Measurements from ENCODE around the gene KIF6. TPM values are rescaled to one million over a fixed set of nuclear protein-coding genes. Genes with fewer than 3 reads are reported as not detected.

The KIF6 gene
- total and polyA plus RNA-seq, 2 of the 8 experiments (the other 6 are each of a cell fraction or from before 2014, with no cell fraction given), result 0.53 to 0.65 TPM

GRCh38 chr6:39471954-39472659 lies 253.1 kb downstream of the KIF6 start:
- Histone ChIP-seq H2BK12ac (ENCODE audit: low read depth, low read length) (no peak overlapping the region), H2AFZ (ENCODE audit: low read length) (no peak overlapping the region), H3K18ac (ENCODE audit: extremely low read depth, low read length) (no peak overlapping the region), H3K4me3 (ENCODE audit: extremely low read depth in 1 of 4, insufficient read depth in 2 of 4, low read depth in 3 of 4, low read length in 4 of 4) (no peak overlapping the region), H3K36me3 (ENCODE audit: control insufficient read depth in 2 of 4, insufficient read depth in 4 of 4, low read length in 3 of 4) (no peaks in the 10 kb centered on the region), H2BK20ac (ENCODE audit: low read length) (no peak overlapping the region; the same call in 1 of the 2 replicates), H3K9ac (replicated peaks in 1 of 4; ENCODE audit: extremely low read depth in 1 of 4, low read depth in 3 of 4, low read length in 3 of 4) (no peak overlapping the region), H4K5ac (ENCODE audit: insufficient read length, low read depth, low read length) (no peak overlapping the region), H3K27me3 (replicated peaks in 1 of 4; ENCODE audit: control insufficient read depth in 3 of 4, extremely low read depth in 1 of 4, insufficient read depth in 3 of 4, low read length in 3 of 4) (peaks cover 0 to 1% (median 0%) of the 10 kb centered on the region in 4 experiments; a peak in 1 of 7 replicates), H3K23ac (ENCODE audit: insufficient read length) (no peak overlapping the region), H3K79me2 (ENCODE audit: control insufficient read depth in 1 of 2, insufficient read depth in 2 of 2, low read length in 2 of 2) (no peaks in the 10 kb centered on the region), H3K9me3 (ENCODE audit: insufficient read depth in 2 of 2, low read depth in 1 of 2, low read length in 1 of 2) (no peaks in the 10 kb centered on the region), H3K4ac (replicated peaks; ENCODE audit: insufficient read length, low read depth, low read length) (no peak overlapping the region), H4K8ac (ENCODE audit: extremely low read depth, insufficient read depth, low read length) (no peak overlapping the region), H2BK15ac (ENCODE audit: low read length) (no peak overlapping the region), H4K20me1 (replicated peaks in 1 of 2; ENCODE audit: control insufficient read depth in 1 of 2, insufficient read depth in 2 of 2, low read length in 2 of 2) (no peaks in the 10 kb centered on the region), H3K27ac (ENCODE audit: low read depth, low read length) (no peak overlapping the region), H3K79me1 (ENCODE audit: low read depth, low read length) (no peaks in the 10 kb centered on the region), H3K4me1 (replicated peaks in 1 of 4; ENCODE audit: control insufficient read depth in 3 of 4, insufficient read depth in 4 of 4, low read length in 3 of 4) (no peaks in the 10 kb centered on the region), H2BK120ac (replicated peaks; ENCODE audit: low read depth, low read length) (no peak overlapping the region), H2AK5ac (ENCODE audit: low read depth, low read length) (no peak overlapping the region), H2BK5ac (ENCODE audit: low read depth, low read length) (no peak overlapping the region), H3K56ac (replicated peaks; ENCODE audit: insufficient read length, low read depth, low read length) (no peak overlapping the region), H3K23me2 (ENCODE audit: low read depth, low read length) (no peaks in the 10 kb centered on the region), H4K91ac (replicated peaks; ENCODE audit: insufficient read length, low read length) (no peak overlapping the region), H3K4me2 (ENCODE audit: insufficient read depth in 1 of 2, low read depth in 2 of 2, low read length in 2 of 2) (no peak overlapping the region), H3K14ac (ENCODE audit: insufficient read length) (no peak overlapping the region)
- CTCF ChIA-PET (ENCODE audit: partially characterized antibody), result interaction anchor here (1.4 kb wide), 1 partner anchor 20 kb away, joined by 3 read pairs; no protein-coding TSS in a partner anchor
- FAIRE-seq, result no peak
- POLR2A ChIA-PET (ENCODE audit: partially characterized antibody), result no interaction called here
- no peak for DNase-seq (ENCODE audit: low read depth in 1 of 2, low spot score in 2 of 2)
- WGBS, 2 experiments (ENCODE audit: extremely low coverage in 1 of 2, insufficient coverage in 1 of 2, insufficient read length in 1 of 2, insufficient replicate concordance in 2 of 2, low coverage in 1 of 2, low lambda C conversion rate in 2 of 2, missing lambda C conversion rate in 1 of 2), result 83 to 100% methylated on average over 1 to 5 of the region's 5 CpGs
- TF ChIP-seq BACH1 (IDR thresholded peaks at IDR 0.05; ENCODE audit: low read length) (no peak), JUND (IDR thresholded peaks at IDR 0.05; ENCODE audit: low read length) (no peak), CBX8 (IDR thresholded peaks at IDR 0.05; ENCODE audit: borderline replicate concordance, low read depth, low read length) (no peak), RNF2 (IDR thresholded peaks at IDR 0.05; ENCODE audit: borderline replicate concordance, low read depth, low read length, missing control alignments, poor library complexity, severe bottlenecking) (no peak), TEAD4 (IDR thresholded peaks at IDR 0.05; ENCODE audit: low read depth, low read length) (no peak), MAX (IDR thresholded peaks at IDR 0.05) (no peak), BCL11A (IDR thresholded peaks at IDR 0.05; ENCODE audit: low read depth in 2 of 2, low read length in 2 of 2) (no peak), TAF7 (optimal IDR thresholded peaks at IDR 0.05; ENCODE audit: borderline replicate concordance, low read depth, low read length) (no peak), CTCF (IDR thresholded peaks at IDR 0.05; ENCODE audit: control extremely low read depth in 1 of 3, insufficient read depth in 1 of 3, low read depth in 1 of 3, low read length in 3 of 3) (no peak), RBBP5 (IDR thresholded peaks at IDR 0.05; ENCODE audit: borderline replicate concordance, low read depth, low read length) (no peak)

All from H1 (cell line).